GM12873 (cell line): ENCODE results near the gene RPLP1.

Experiments used
- CTCF ChIP-seq: IDR thresholded peaks from 2 replicates; pipeline ENCODE4 v1.5.1; 2012; ENCODE audit warnings: low read depth, mild to moderate bottlenecking, moderate library complexity, low read length, control low read depth; ENCODE audit not compliant: insufficient read depth; ENCODE audit errors: missing control alignments

RPLP1 gene

GRCh38 chr15:69439623-69440022, 13.0 kb upstream of the RPLP1 start:
- no peak for TF ChIP-seq CTCF

- no peak for TF ChIP-seq CTCF
These were observed 9.5 kb upstream of the RPLP1 start for GRCh38 chr15:69443032-69443611.

- TF ChIP-seq CTCF: no peak
These were observed 7.9 kb upstream of the RPLP1 start for GRCh38 chr15:69444686-69445085.

GRCh38 chr15:69446953-69447352, 5.7 kb upstream of the RPLP1 start:
- TF ChIP-seq CTCF: no peak

- no peak for TF ChIP-seq CTCF
These were observed 1.5 kb upstream of the RPLP1 start for GRCh38 chr15:69450968-69451695.

GRCh38 chr15:69451951-69452691, 497 bp upstream of the RPLP1 start:
- no peak for TF ChIP-seq CTCF

GRCh38 chr15:69454953-69455352, 2.3 kb downstream of the RPLP1 start:
- no peak for TF ChIP-seq CTCF
